ENCODE measurements around the gene MMP10.

Gene MMP10

DNA sequence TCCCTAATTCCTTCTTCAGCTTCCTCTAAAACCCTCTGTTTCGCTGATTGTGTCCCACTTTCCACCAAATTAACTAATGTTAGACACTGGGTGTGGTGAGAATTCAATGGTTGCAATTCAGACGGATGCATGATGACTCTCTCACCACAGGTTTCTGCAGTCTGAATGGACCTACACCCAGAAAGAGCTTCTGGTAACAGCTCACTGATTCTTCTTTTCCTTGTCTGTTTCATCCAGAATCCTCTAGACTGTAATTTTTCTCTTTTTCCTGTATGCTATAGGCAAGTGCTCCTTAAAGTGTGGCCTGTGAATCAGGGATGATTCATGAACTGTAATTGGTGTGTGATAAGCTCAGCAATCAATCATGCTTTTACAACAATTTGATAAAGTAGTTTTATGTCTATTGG, 18.1 kb downstream of the MMP10 start:
- Mint-ChIP-seq H3K4me3 (no peak overlapping the region), H3K9me3 (no peaks in the 10 kb centered on the region), H3K36me3 (ENCODE audit: low read depth) (no peaks in the 10 kb centered on the region), H3K27me3 (ENCODE audit: low read depth, poor library complexity) (peaks cover 5% of the 10 kb centered on the region), H3K27ac (no peak overlapping the region), H3K4me1 (peaks cover 6% of the 10 kb centered on the region)
- no peak for DNase-seq
- TF ChIP-seq, protein P1, sequence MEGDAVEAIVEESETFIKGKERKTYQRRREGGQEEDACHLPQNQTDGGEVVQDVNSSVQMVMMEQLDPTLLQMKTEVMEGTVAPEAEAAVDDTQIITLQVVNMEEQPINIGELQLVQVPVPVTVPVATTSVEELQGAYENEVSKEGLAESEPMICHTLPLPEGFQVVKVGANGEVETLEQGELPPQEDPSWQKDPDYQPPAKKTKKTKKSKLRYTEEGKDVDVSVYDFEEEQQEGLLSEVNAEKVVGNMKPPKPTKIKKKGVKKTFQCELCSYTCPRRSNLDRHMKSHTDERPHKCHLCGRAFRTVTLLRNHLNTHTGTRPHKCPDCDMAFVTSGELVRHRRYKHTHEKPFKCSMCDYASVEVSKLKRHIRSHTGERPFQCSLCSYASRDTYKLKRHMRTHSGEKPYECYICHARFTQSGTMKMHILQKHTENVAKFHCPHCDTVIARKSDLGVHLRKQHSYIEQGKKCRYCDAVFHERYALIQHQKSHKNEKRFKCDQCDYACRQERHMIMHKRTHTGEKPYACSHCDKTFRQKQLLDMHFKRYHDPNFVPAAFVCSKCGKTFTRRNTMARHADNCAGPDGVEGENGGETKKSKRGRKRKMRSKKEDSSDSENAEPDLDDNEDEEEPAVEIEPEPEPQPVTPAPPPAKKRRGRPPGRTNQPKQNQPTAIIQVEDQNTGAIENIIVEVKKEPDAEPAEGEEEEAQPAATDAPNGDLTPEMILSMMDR (IDR thresholded peaks at IDR 0.05) = no peak

DNA sequence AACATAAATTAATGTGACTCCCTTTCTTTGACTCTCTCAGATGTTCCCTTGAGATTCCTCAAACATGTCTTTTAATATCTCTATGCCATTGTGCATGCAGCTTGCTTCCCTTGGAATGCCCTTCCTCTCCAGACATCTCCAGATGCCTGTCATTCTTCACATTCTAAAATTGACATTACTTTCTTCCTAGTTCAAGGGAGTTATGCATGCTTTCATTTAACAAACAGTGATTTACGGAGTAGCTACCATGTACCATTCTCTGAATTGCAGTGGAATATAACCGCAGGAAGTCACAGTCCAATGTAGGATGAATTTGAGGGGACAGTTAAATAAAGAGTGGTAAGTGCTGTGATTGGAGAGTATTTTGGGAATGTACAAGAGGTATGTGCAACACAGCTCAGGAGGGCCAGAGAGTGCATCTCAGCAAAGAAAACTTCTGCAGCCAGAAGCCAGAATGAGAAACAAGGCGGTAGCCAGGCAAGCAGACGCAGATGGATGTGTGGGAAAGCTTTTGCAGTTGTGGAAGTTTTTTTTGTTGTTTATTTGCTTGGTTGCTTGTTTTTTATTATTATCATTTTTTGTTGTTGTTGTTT, 18.7 kb downstream of the MMP10 start:
- TF ChIP-seq, protein P1 (IDR thresholded peaks at IDR 0.05) = no peak
- H3K27me3 Mint-ChIP-seq (ENCODE audit: low read depth, poor library complexity) = peaks cover 5% of the 10 kb centered on the region
- H3K4me3 Mint-ChIP-seq = no peak overlapping the region
- no peak for DNase-seq
- H3K27ac Mint-ChIP-seq = peak overlapping the region; percentile 12
- peaks cover 6% of the 10 kb centered on the region for H3K4me1 Mint-ChIP-seq
- no peaks in the 10 kb centered on the region for H3K9me3 Mint-ChIP-seq
- H3K36me3 Mint-ChIP-seq (ENCODE audit: low read depth) = no peaks in the 10 kb centered on the region

DNA sequence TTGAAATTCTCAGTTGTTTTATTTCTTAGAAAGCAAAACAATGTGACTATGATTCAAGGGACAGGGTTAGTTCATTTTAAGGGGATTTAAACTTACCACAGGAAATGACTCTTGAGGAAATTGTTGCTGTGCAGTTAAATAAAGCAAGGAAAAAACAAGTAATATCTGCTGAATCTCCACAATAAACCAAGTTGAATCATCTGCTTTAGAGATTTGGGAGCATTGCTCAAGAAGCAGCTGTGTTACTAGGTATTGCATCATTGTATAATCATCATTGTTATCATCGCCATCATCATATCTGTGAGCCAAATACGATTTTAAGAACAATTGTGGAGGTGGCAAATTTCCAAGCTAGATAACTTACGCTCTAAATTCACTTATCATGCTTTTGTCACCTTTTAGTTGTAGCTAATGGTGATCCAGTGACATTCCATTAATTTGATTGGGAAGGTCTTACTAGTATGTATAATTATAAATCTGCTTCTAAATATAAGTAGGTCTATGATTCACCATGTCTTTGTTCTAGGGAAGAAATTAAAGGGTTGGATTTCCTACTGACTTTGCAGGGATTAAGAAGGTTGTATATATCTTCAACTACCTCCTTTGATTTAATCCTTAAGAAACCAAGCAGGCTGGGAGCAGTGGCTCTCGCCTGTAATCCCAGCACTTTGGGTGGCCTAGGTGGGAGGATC, 19.9 kb downstream of the MMP10 start:
- Mint-ChIP-seq H3K4me3 (no peak overlapping the region), H3K4me1 (peaks cover 6% of the 10 kb centered on the region), H3K27ac (no peak overlapping the region), H3K36me3 (ENCODE audit: low read depth) (no peaks in the 10 kb centered on the region), H3K27me3 (ENCODE audit: low read depth, poor library complexity) (peaks cover 11% of the 10 kb centered on the region), H3K9me3 (no peaks in the 10 kb centered on the region)
- TF ChIP-seq, protein P1 (IDR thresholded peaks at IDR 0.05) = no peak
- no peak for DNase-seq

DNA sequence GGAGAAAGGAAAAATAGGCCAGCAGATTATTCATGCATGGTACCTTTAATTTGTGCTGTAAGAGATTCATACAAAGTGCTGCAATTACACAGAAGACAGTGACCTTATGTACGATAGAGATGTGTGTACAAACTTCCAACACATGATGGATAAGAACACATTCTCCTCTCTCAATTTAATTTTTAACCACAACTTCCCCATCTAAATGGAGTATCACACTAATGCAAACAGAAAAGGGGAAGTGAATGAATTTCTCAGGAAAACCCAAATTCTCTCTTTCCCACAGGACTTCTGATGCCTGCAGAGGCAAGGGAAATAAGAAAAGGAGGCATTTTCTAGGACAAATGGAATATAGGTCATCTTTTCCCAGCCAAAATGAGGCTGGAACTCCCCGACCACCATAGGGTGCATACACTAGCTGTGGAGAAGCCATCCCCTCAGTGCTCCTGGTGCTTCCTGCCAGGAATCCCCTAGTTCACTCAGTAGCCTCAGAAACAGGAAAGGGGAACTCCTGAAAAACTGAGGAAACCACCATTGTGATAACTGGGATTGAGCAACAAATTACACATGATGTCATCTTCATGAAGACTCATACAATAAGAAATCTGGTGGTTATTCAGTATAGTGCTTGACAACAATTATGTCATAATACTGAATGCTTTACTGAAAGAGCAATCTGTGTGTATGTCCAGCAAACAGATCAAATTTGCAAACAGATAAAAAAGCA, 22.4 kb downstream of the MMP10 start:
- TF ChIP-seq, protein P1 (IDR thresholded peaks at IDR 0.05) = no peak
- DNase-seq = no peak
- no peak overlapping the region for H3K4me3 Mint-ChIP-seq
- H3K36me3 Mint-ChIP-seq (ENCODE audit: low read depth) = no peaks in the 10 kb centered on the region
- H3K9me3 Mint-ChIP-seq = no peaks in the 10 kb centered on the region
- peaks cover 6% of the 10 kb centered on the region for H3K27me3 Mint-ChIP-seq (ENCODE audit: low read depth, poor library complexity)
- no peak overlapping the region for H3K27ac Mint-ChIP-seq
- H3K4me1 Mint-ChIP-seq = peaks cover 6% of the 10 kb centered on the region

DNA sequence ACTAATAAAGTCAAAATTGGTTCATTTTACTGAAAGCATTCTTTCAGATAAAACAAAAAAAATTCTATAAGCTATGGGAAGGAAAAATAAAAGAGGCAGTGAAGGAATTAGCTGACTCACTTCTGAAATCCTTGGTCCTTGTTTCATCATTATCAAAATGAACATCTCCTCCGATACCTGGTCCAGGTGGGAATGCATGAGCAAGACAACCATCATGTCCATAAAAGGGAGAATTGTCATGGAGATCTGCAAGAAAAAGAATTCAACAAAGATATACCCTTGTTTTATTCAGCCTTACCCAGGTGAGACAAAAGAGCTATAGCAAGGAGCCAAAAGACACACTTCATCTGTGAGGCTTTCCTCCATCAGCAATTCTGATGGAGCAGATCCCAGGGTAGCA, 27.2 kb downstream of the MMP10 start:
- Mint-ChIP-seq H3K36me3 (ENCODE audit: low read depth) (peaks cover 6% of the 10 kb centered on the region), H3K27me3 (ENCODE audit: low read depth, poor library complexity) (peaks cover 10% of the 10 kb centered on the region), H3K4me3 (no peak overlapping the region), H3K9me3 (peaks cover 14% of the 10 kb centered on the region), H3K4me1 (no peaks in the 10 kb centered on the region), H3K27ac (no peak overlapping the region)
- DNase-seq = no peak
- TF ChIP-seq, protein P1 (IDR thresholded peaks at IDR 0.05) = no peak
